Measurements from ENCODE around the gene DENND1A.
"Not testable (repeated sequence)": the region's sequence is repeated elsewhere in the genome, so short reads cannot be mapped to it uniquely, and the experiment has no call there.

Gene DENND1A

GRCh38 chr9:123925161-123925560 is 4.8 kb downstream of the DENND1A start:
- in situ Hi-C loops (cut with MboI; ENCODE audit: low sequenced_read_pairs), result no loop called here

- in situ Hi-C loops (cut with MboI; ENCODE audit: low sequenced_read_pairs), result no loop called here
Measured at GRCh38 chr9:123924727-123925126, 5.2 kb downstream of the DENND1A start.

GRCh38 chr9:123923884-123924283 is 6.0 kb downstream of the DENND1A start:
- in situ Hi-C loops (cut with MboI; ENCODE audit: low sequenced_read_pairs), result no loop called here

DNA sequence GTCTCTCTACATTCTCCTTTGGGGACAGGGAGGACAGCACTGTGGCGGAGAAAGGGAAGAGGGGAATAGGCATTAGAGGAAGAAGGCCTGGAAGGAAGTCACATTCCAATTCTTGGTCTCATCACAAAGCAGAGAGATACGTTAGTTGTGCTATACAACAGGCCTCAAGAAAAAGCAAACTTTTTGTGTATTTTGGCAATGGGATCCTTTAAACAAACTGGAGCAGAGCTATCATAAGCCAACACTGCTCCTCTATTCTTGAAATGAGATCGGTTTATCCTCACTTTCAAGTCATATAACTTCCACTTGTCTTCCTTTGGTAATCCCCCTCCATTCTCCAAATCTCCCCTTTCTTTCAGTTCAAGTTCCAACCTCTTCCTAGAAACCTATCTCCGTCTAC is 6.5 kb downstream of the DENND1A start:
- in situ Hi-C loops (cut with MboI; ENCODE audit: low sequenced_read_pairs), result no loop called here

DNA sequence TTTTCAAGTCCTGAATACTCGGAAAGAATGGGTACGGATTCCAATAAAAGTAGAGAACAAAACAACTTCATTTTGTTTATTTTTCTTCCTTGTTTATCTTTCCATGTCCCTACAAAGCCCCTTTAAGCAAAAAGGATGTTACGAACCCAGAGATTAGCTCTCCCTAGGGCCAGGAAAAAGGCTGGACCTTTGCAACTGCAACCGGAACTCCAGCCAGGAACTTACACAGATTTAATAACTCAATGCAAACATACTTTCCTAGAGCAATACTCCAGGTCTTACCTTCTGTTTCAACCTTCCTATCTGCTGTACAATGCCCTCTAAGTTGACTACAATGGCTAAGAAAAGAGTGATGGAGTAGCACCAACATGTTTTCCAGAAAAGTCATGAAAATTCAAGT is 7.0 kb downstream of the DENND1A start:
- in situ Hi-C loops (cut with MboI; ENCODE audit: low sequenced_read_pairs), result no loop called here

GRCh38 chr9:123922431-123922830 is 7.5 kb downstream of the DENND1A start:
- in situ Hi-C loops (cut with MboI; ENCODE audit: low sequenced_read_pairs), result no loop called here

- in situ Hi-C loops (cut with MboI; ENCODE audit: low sequenced_read_pairs), result no loop called here
Measured at GRCh38 chr9:123914517-123915196, 15.3 kb downstream of the DENND1A start.

DNA sequence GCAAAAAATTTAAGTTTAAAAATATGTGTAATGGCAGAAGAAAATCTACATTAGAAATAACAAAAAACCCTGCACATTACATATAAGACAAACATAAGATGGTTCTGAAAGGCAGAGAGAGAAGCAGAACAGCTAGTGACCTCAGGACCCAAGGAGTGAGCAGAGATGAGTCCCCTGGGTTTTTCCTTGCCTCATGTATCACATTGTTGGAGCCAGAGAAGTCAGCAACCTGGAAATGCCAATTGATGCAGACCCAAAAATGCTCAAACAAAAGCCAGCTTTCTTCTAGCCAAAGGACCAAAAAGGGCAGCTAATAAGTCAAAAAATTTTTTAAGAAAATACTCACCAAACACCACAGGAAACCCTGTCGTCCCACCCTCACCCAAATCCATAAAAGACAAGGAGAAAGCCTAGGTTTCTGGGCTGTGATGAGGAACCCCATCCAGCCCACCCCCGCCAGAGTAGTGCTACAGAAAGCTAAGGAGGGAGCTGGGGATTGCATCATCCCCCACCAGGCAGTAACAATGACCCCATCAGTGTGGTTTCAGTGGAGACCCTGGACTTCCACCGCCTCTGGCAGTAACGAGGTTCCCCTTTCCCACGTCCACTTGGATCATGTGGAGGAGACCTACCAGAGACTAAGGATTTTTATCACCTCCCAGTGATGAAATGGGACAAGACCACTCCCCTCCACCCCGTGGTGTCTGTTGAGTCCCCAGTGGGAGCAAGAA is 17.6 kb downstream of the DENND1A start:
- in situ Hi-C loops (cut with MboI; ENCODE audit: low sequenced_read_pairs), result no loop called here

GRCh38 chr9:123911024-123911423 is 18.9 kb downstream of the DENND1A start:
- in situ Hi-C loops (cut with MboI; ENCODE audit: low sequenced_read_pairs), result no loop called here

DNA sequence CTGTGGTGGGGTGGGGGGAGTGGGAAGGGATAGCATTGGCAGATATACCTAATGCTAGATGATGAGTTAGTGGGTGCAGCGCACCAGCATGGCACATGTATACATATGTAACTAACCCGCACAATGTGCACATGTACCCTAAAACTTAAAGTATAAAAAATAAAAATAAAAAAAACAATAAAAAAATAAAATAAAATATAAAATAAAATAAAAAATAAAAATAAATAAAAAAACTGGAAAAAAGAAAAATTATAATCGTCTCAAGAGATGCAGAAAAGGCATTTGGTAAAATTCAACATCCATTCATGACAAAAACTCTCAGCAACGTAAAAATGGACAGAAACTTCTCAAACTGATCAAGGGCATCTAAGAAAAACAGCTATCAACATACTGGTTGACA is 20.7 kb downstream of the DENND1A start:
- in situ Hi-C loops (cut with MboI; ENCODE audit: low sequenced_read_pairs), result not testable (repeated sequence)

DNA sequence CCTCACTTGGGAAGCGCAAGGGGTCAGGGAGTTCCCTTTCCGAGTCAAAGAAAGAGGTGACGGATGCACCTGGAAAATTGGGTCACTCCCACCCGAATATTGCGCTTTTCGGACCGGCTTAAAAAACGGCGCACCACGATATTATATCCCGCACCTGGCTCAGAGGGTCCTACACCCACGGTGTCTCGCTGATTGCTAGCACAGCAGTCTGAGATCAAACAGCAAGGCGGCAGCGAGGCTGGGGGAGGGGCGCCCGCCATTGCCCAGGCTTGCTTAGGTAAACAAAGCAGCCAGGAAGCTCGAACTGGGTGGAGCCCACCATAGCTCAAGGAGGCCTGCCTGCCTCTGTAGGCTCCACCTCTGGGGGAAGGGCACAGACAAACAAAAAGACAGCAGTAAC is 26.4 kb downstream of the DENND1A start:
- in situ Hi-C loops (cut with MboI; ENCODE audit: low sequenced_read_pairs), result not testable (repeated sequence)

GRCh38 chr9:123894822-123895221 is 35.1 kb downstream of the DENND1A start:
- in situ Hi-C loops (cut with MboI; ENCODE audit: low sequenced_read_pairs), result no loop called here

DNA sequence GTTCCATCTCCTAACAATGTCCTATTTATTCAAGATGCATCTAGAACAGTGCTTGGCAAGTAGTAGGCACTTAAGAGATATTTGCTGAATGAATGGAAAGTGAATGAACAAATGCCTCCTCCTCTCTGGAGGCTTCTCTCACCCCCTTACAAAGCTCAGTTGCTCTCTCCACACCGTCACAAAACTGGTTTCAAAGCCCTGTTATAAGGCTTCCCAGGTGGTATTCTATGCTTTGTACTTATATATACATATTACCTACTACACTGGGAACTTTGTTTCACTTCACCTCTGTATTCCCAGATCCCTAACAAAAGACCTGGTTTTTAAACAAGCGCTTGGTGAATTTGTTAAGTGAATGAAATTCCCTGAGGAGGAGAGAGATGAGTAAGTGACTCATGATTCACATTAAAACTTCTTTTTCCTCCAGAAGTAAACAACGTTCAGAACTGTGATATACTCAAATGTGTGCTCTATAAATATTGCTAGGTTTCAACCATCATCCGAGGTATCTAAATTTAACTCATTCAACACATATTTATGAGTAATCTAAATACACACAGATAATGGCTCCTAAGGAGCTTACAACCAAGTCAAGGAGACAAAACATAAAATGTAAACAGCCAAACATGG is 36.0 kb downstream of the DENND1A start:
- in situ Hi-C loops (cut with MboI; ENCODE audit: low sequenced_read_pairs), result no loop called here

- in situ Hi-C loops (cut with MboI; ENCODE audit: low sequenced_read_pairs), result no loop called here
Measured at GRCh38 chr9:123893115-123893514, 36.8 kb downstream of the DENND1A start.

- in situ Hi-C loops (cut with MboI; ENCODE audit: low sequenced_read_pairs), result no loop called here
Measured at GRCh38 chr9:123887837-123888236, 42.1 kb downstream of the DENND1A start.

GRCh38 chr9:123885834-123886233 is 44.1 kb downstream of the DENND1A start:
- in situ Hi-C loops (cut with MboI; ENCODE audit: low sequenced_read_pairs), result not testable (repeated sequence)

GRCh38 chr9:123883634-123884033 is 46.3 kb downstream of the DENND1A start:
- in situ Hi-C loops (cut with MboI; ENCODE audit: low sequenced_read_pairs), result no loop called here

GRCh38 chr9:123881604-123882003 is 48.3 kb downstream of the DENND1A start:
- in situ Hi-C loops (cut with MboI; ENCODE audit: low sequenced_read_pairs), result no loop called here

DNA sequence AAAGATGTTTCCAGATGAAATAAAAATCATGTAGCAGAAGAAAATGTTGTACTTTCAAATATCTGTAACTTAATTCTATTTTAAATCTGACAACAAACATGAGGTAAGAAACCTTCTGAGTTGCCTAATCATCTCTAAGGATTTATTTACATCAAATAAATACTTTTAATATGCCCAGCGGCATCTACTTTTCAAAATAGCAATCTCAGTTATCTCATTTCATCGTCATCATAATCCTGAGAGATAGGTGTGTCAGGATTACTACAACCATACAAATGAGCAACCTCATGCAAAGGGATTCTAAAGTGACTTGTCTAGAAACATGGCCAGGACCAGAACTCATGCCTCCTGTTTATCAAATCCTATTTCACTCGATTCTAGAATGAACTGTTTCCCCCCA is 49.5 kb downstream of the DENND1A start:
- in situ Hi-C loops (cut with MboI; ENCODE audit: low sequenced_read_pairs), result no loop called here

DNA sequence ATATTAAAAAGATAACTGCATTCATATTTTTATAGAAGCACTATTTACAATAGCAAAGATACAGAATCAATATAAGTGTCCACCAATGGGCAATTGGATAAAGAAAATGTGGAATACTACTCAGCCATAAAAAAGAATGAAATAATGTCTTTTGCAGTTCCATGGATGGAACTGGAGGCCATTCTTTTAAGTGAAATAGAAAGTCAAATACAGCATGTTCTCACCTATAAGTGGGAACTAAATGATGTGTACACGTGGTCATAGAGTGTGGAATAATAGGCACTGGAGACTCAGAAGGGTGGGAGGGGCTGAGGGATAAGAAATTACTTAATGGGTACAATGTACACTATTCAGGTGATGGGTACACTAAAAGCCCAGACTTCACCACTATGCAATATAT is 53.2 kb downstream of the DENND1A start:
- in situ Hi-C loops (cut with MboI; ENCODE audit: low sequenced_read_pairs), result no loop called here

- in situ Hi-C loops (cut with MboI; ENCODE audit: low sequenced_read_pairs), result no loop called here
Measured at GRCh38 chr9:123872710-123873109, 57.2 kb downstream of the DENND1A start.

- in situ Hi-C loops (cut with MboI; ENCODE audit: low sequenced_read_pairs), result no loop called here
Measured at GRCh38 chr9:123871781-123872180, 58.1 kb downstream of the DENND1A start.
